GM12878 (cell line): ENCODE data around the gene UNC13B. TPM values are rescaled to one million over a fixed set of nuclear protein-coding genes. Genes with fewer than 3 reads are reported as not detected.

Experiments used
- ATAC-seq: fragments of 200-7000 bp; cut with Tn5 transposase; 3 replicates; pipeline ENCODE4 v1.9.1; 2020; ENCODE audit warnings: mild to moderate bottlenecking, moderate library complexity
- BruUV-seq: library from RNA; stranded (reverse); fragments of 400-500 nt; replicated peaks from 2 replicates; lab custom pipeline; 2021; lab: Mats Ljungman, UMichigan
- CTCF ChIA-PET: fragments of 300-600 bp; sonication (Branson Sonifier 250); formaldehyde crosslinking; extraction: SDS; loops from one replicate; lab custom pipeline; 2021; ENCODE audit warnings: inconsistent platforms; lab: Yijun Ruan, JAX
- POLR2A ChIA-PET: fragments of 350-600 bp; formaldehyde crosslinking; extraction: SDS; loops from one replicate; lab custom pipeline; 2021; ENCODE audit warnings: inconsistent platforms; lab: Charles Lee
- RAD21 ChIA-PET: fragments of 300-600 bp; sonication (Branson Sonifier 250); formaldehyde crosslinking; loops from one replicate; lab custom pipeline; 2023; ENCODE audit warnings: antibody characterized with exemption; ENCODE audit not compliant: unreplicated experiment; lab: Charles Lee
- SMC1A ChIA-PET: fragments of 300-600 bp; sonication (Branson Sonifier 250); formaldehyde crosslinking; loops from one replicate; lab custom pipeline; 2023; ENCODE audit not compliant: unreplicated experiment, uncharacterized antibody; lab: Charles Lee
- DNase-seq: peaks from one replicate; pipeline ENCODE4 v3.0.0-alpha.2; 2011; ENCODE audit warnings: low read depth, low spot score
- FAIRE-seq: peaks from 3 replicates; lab custom pipeline; 2011; peaks lifted over from hg19 to GRCh38; lab: Jason Lieb, UNC
- H2AFZ ChIP-seq: 2 replicates; pipeline ENCODE4 v1.6.0; 2011; ENCODE audit warnings: low read depth, low read length, control low read depth; ENCODE audit not compliant: control insufficient read depth
- H3K27ac ChIP-seq: 2 replicates; pipeline ENCODE4 v1.5.1; 2011; ENCODE audit warnings: control low read depth; ENCODE audit not compliant: control insufficient read depth, insufficient read depth
- H3K27me3 ChIP-seq, 2 experiments: replicated peaks in 1 of 2; 2 replicates each; pipeline versions ENCODE4 v1.6.0 to v1.6.1; 2011; ENCODE audit warnings: low read length in 1 of 2; ENCODE audit not compliant: control insufficient read depth in 2 of 2, insufficient read depth in 2 of 2
- H3K36me3 ChIP-seq, 2 experiments: 2 replicates each; pipeline ENCODE4 v1.5.1; 2011; ENCODE audit warnings: low read length in 1 of 2; ENCODE audit not compliant: control insufficient read depth in 2 of 2, insufficient read depth in 2 of 2
- H3K4me1 ChIP-seq: 2 replicates; pipeline ENCODE4 v1.6.1; 2011; ENCODE audit warnings: mild to moderate bottlenecking, low read length, moderate library complexity, mixed read lengths; ENCODE audit not compliant: control insufficient read depth, insufficient read depth
- H3K4me2 ChIP-seq: 2 replicates; pipeline ENCODE4 v1.6.0; 2011; ENCODE audit warnings: control low read depth; ENCODE audit not compliant: control insufficient read depth, insufficient read depth
- H3K4me3 ChIP-seq: fragments of 200-600 bp; sonication (generic); 2 replicates; pipeline ENCODE4 v1.5.1; 2016
- H3K79me2 ChIP-seq: 2 replicates; pipeline ENCODE4 v1.6.0; 2011; ENCODE audit warnings: low read length; ENCODE audit not compliant: control insufficient read depth, insufficient read depth
- H3K9ac ChIP-seq: 2 replicates; pipeline ENCODE4 v1.8.0; 2011; ENCODE audit warnings: low read length, control low read depth, mixed read lengths; ENCODE audit not compliant: control insufficient read depth, insufficient read depth
- H3K9me3 ChIP-seq: replicated peaks from 3 replicates; pipeline ENCODE4 v1.5.1; 2011; ENCODE audit warnings: mild to moderate bottlenecking, low read length; ENCODE audit not compliant: control insufficient read depth, insufficient read depth
- H4K20me1 ChIP-seq: 2 replicates; pipeline ENCODE4 v1.6.0; 2011; ENCODE audit not compliant: control insufficient read depth, insufficient read depth
- ATF3 ChIP-seq: IDR thresholded peaks from 2 replicates; pipeline ENCODE4 v1.6.1; 2011; ENCODE audit warnings: low read depth, mild to moderate bottlenecking, low read length, moderate library complexity, borderline replicate concordance; ENCODE audit errors: extremely low read depth
- EP300 ChIP-seq, 2 experiments: fragments of 150-350 bp in 1 of 2; IDR thresholded peaks; 2 replicates each; pipeline ENCODE4 v1.6.1; 2011 to 2012; ENCODE audit warnings: low read depth in 2 of 2, low read length in 2 of 2, borderline replicate concordance in 1 of 2, improper control_type of control experiment in 1 of 2, inconsistent platforms in 1 of 2; ENCODE audit not compliant: control insufficient read depth in 1 of 2
- GATAD2B ChIP-seq: fragments of 450-650 bp; conservative IDR thresholded peaks from 2 replicates; pipeline ENCODE4 v1.6.1; 2017; ENCODE audit warnings: low read depth, mild to moderate bottlenecking, moderate library complexity
- HDGF ChIP-seq: fragments of 450-650 bp; IDR thresholded peaks from 2 replicates; pipeline ENCODE4 v1.6.1; 2016; ENCODE audit warnings: antibody characterized with exemption
- NBN ChIP-seq: fragments of 450-650 bp; IDR thresholded peaks from 2 replicates; pipeline ENCODE4 v1.6.1; 2016
- SIX5 ChIP-seq: IDR thresholded peaks from 2 replicates; pipeline ENCODE4 v1.6.1; 2011; ENCODE audit warnings: mild to moderate bottlenecking, low read depth, low read length, moderate library complexity; ENCODE audit not compliant: severe bottlenecking
- SMAD1 ChIP-seq: fragments of 450-650 bp; IDR thresholded peaks from 2 replicates; pipeline ENCODE4 v1.6.1; 2018; ENCODE audit warnings: mild to moderate bottlenecking, low read depth; ENCODE audit not compliant: partially characterized antibody
- WRNIP1 ChIP-seq: IDR thresholded peaks from 2 replicates; pipeline ENCODE4 v1.6.1; 2011; ENCODE audit warnings: low read depth, low read length, improper control_type of control experiment, borderline replicate concordance
- ZBED1 ChIP-seq: IDR thresholded peaks from 2 replicates; pipeline ENCODE4 v1.6.1; 2016; ENCODE audit warnings: borderline replicate concordance
- ZSCAN29 ChIP-seq: fragments of 450-650 bp; IDR thresholded peaks from 2 replicates; pipeline ENCODE4 v1.6.1; 2017; ENCODE audit warnings: mild to moderate bottlenecking, moderate library complexity
- in situ Hi-C: fragments of 300-500 bp; cut with MboI; formaldehyde crosslinking; loops from 9 replicates; pipeline ENCODE4 v1.14.3; 2018; ENCODE audit warnings: mixed read lengths
- intact Hi-C: fragments of 100-400 bp; cut with micrococcal nuclease; formaldehyde crosslinking; loops from one replicate; pipeline ENCODE4 v1.14.2; 2022; ENCODE audit not compliant: unreplicated experiment
- polyA plus RNA-seq, 11 experiments: library from polyadenylated mRNA; depleted of rRNA in 4 of 11; unstranded in 6 of 11; stranded (reverse) in 5 of 11; fragments of >200 nt; fragmentation: Nextera tagmentation in 4 of 11; fragmentation: Illumina TruSeq in 1 of 11; extraction: Ambion mirVana in 4 of 11; extraction: Trizol in 1 of 11; gene quantifications; 1 replicate in 1 of 11; 2 replicates in 10 of 11; pipeline versions ENCODE4 v1.2.1 to v1.2.3, GENCODE V29; 2011 to 2016; ENCODE audit warnings: inconsistent platforms in 2 of 11, missing spikeins in 2 of 11, low read depth in 1 of 11
- total RNA-seq, 4 experiments: library from RNA; depleted of rRNA in 3 of 4; stranded (reverse); fragments of >200 nt in 3 of 4; fragmentation: Illumina TruSeq in 1 of 4; extraction: Trizol in 1 of 4; gene quantifications; 2 replicates each; pipeline versions ENCODE4 v1.2.1 to v1.2.3, GENCODE V29; 2013 to 2021

UNC13B gene
- total and polyA plus RNA-seq, 10 of the 15 experiments (the other 5 are each of a cell fraction or from before 2014, with no cell fraction given): under 0.01 to 0.42 (median 0.06) TPM; not detected in 4

GRCh38 chr9:35335164-35335563, 173.4 kb downstream of the UNC13B start:
- ChIA-PET RAD21 (no interaction called here), SMC1A (no interaction called here), POLR2A (no interaction called here), CTCF (interaction anchor here (0.7 kb wide), 1 partner anchor 35 kb away, joined by 3 read pairs; no protein-coding TSS in a partner anchor)
- Histone ChIP-seq H2AFZ (no peak overlapping the region), H3K4me3 (no peak overlapping the region), H3K36me3 (no peaks in the 10 kb centered on the region), H4K20me1 (no peaks in the 10 kb centered on the region), H3K9me3 (no peaks in the 10 kb centered on the region), H3K9ac (no peak overlapping the region), H3K79me2 (no peaks in the 10 kb centered on the region), H3K27me3 (no peaks in the 10 kb centered on the region), H3K4me2 (no peak overlapping the region), H3K27ac (no peak overlapping the region), H3K4me1 (no peaks in the 10 kb centered on the region)
- no peak for FAIRE-seq
- no peak for ATAC-seq
- TF ChIP-seq EP300 (IDR thresholded peaks at IDR 0.05; ENCODE audit: borderline replicate concordance in 1 of 2, control insufficient read depth in 1 of 2, low read depth in 2 of 2, low read length in 2 of 2) (no peak), SIX5 (no peak), SMAD1 (no peak), GATAD2B (no peak), ZBED1 (no peak), ZSCAN29 (no peak), NBN (no peak), WRNIP1 (no peak), ATF3 (no peak), HDGF (no peak)
- intact Hi-C loops: no loop called here
- in situ Hi-C loops: no loop called here
- no TSS peak for BruUV-seq
- no peak for DNase-seq
